H1 (cell line): ENCODE measurements around the gene CCT4. TPM values are rescaled to one million over a fixed set of nuclear protein-coding genes. Genes with fewer than 3 reads are reported as not detected.

Experiments used
- ASH2L ChIP-seq: fragments of 200-600, 300-600 bp; sonication (generic); IDR thresholded peaks from one replicate; pipeline ENCODE4 v1.7.1; 2017; ENCODE audit warnings: low read length
- BACH1 ChIP-seq: IDR thresholded peaks from 2 replicates; pipeline ENCODE4 v1.6.1; 2012; ENCODE audit warnings: low read length, improper control_type of control experiment
- BCL11A ChIP-seq, 2 experiments: IDR thresholded peaks; one replicate each; pipeline ENCODE4 v1.6.1; 2011; ENCODE audit warnings: low read depth in 2 of 2, low read length in 2 of 2, mild to moderate bottlenecking in 2 of 2
- BRCA1 ChIP-seq: IDR thresholded peaks from 2 replicates; pipeline ENCODE4 v1.6.1; 2012; ENCODE audit warnings: low read depth, low read length, improper control_type of control experiment
- HDAC2 ChIP-seq, 2 experiments: fragments of 300-600 bp in 1 of 2; sonication (generic) in 1 of 2; IDR thresholded peaks; 2 replicates each; pipeline ENCODE4 v1.6.1; 2011 to 2012; ENCODE audit warnings: low read depth in 2 of 2, low read length in 2 of 2, mild to moderate bottlenecking in 2 of 2, moderate library complexity in 2 of 2, borderline replicate concordance in 1 of 2, inconsistent platforms in 1 of 2
- JUN ChIP-seq: IDR thresholded peaks from 2 replicates; pipeline ENCODE4 v1.6.1; 2011; ENCODE audit warnings: low read depth, mild to moderate bottlenecking, improper control_type of control experiment, low read length
- POLR2A ChIP-seq, 2 experiments: IDR thresholded peaks; 1 replicate in 1 of 2; 2 replicates in 1 of 2; pipeline ENCODE4 v1.6.1; 2011; ENCODE audit warnings: low read depth in 2 of 2, low read length in 2 of 2, mild to moderate bottlenecking in 2 of 2; ENCODE audit errors: control extremely low read depth in 1 of 2
- POLR2AphosphoS5 ChIP-seq: IDR thresholded peaks from 2 replicates; pipeline ENCODE4 v1.6.1; 2011; ENCODE audit warnings: low read depth, low read length
- SUZ12 ChIP-seq: fragments of 200-600 bp; sonication (generic); IDR thresholded peaks from 2 replicates; pipeline ENCODE4 v1.6.1; 2012; ENCODE audit warnings: mild to moderate bottlenecking, inconsistent platforms, low read length, moderate library complexity, mixed read lengths
- polyA plus RNA-seq, 7 experiments: library from polyadenylated mRNA; depleted of rRNA in 3 of 7; stranded (reverse) in 5 of 7; unstranded in 2 of 7; fragments of >200 nt in 5 of 7; fragments of 200-250 nt in 2 of 7; gene quantifications; 1 replicate in 5 of 7; 2 replicates in 1 of 7; 4 replicates in 1 of 7; pipeline versions ENCODE4 v1.2.1 to v1.2.3, GENCODE V29; 2011 to 2013; ENCODE audit warnings: missing spikeins in 2 of 7, mixed read lengths in 2 of 7
- total RNA-seq: library from RNA; stranded (reverse); fragmentation: NEBNext Ultra II Directional; extraction: Animal tissue kit (Norgen Biotek cat#: 25700); gene quantifications from 2 replicates; pipeline ENCODE4 v1.2.1, GENCODE V29; 2021
- TF ChIP-seq, protein P1 (sequence below): fragments of 300-600 bp; sonication (generic); IDR thresholded peaks from 2 replicates; pipeline ENCODE4 v1.7.1; 2012; ENCODE audit warnings: low read length, moderate library complexity, mild to moderate bottlenecking, inconsistent platforms; ENCODE audit not compliant: insufficient replicate concordance
- TF ChIP-seq, protein P2 (sequence below): IDR thresholded peaks from 2 replicates; pipeline ENCODE4 v1.6.1; 2012; ENCODE audit warnings: inconsistent platforms

Gene CCT4
- total and polyA plus RNA-seq, 2 of the 8 experiments (the other 6 are each of a cell fraction or from before 2014, with no cell fraction given) = 129 to 359 TPM

DNA sequence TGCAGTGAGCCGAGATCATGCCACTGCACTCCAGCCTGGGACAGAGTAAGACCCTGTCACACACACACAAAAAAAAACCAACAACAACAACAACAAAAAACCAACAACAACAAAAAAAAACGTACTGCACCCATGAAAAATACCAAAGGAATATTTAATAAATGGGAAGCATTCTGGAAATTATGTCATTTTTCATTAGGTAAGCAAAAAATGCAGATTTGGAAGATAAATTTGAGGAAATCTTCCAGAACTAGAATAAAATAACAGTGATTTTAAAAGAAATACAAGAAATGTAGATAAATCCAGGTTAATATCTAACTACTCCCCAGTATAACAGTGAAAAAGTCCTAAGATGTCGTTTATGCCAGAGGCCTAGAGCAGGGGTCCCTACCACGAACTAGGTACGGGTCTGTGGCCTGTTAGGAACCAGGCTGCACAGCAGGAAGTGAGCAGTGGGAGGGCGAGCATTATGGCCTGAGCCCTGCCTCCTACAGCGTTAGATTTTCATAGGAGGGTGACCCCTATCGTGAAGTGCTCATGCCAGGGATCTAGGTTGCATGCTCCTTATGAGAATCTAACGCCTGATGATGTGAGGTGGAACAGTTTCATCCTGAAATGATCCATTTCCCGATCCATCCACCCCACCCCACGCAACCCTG is 56.1 kb downstream of the CCT4 start (continued):
- TF ChIP-seq, protein P1, sequence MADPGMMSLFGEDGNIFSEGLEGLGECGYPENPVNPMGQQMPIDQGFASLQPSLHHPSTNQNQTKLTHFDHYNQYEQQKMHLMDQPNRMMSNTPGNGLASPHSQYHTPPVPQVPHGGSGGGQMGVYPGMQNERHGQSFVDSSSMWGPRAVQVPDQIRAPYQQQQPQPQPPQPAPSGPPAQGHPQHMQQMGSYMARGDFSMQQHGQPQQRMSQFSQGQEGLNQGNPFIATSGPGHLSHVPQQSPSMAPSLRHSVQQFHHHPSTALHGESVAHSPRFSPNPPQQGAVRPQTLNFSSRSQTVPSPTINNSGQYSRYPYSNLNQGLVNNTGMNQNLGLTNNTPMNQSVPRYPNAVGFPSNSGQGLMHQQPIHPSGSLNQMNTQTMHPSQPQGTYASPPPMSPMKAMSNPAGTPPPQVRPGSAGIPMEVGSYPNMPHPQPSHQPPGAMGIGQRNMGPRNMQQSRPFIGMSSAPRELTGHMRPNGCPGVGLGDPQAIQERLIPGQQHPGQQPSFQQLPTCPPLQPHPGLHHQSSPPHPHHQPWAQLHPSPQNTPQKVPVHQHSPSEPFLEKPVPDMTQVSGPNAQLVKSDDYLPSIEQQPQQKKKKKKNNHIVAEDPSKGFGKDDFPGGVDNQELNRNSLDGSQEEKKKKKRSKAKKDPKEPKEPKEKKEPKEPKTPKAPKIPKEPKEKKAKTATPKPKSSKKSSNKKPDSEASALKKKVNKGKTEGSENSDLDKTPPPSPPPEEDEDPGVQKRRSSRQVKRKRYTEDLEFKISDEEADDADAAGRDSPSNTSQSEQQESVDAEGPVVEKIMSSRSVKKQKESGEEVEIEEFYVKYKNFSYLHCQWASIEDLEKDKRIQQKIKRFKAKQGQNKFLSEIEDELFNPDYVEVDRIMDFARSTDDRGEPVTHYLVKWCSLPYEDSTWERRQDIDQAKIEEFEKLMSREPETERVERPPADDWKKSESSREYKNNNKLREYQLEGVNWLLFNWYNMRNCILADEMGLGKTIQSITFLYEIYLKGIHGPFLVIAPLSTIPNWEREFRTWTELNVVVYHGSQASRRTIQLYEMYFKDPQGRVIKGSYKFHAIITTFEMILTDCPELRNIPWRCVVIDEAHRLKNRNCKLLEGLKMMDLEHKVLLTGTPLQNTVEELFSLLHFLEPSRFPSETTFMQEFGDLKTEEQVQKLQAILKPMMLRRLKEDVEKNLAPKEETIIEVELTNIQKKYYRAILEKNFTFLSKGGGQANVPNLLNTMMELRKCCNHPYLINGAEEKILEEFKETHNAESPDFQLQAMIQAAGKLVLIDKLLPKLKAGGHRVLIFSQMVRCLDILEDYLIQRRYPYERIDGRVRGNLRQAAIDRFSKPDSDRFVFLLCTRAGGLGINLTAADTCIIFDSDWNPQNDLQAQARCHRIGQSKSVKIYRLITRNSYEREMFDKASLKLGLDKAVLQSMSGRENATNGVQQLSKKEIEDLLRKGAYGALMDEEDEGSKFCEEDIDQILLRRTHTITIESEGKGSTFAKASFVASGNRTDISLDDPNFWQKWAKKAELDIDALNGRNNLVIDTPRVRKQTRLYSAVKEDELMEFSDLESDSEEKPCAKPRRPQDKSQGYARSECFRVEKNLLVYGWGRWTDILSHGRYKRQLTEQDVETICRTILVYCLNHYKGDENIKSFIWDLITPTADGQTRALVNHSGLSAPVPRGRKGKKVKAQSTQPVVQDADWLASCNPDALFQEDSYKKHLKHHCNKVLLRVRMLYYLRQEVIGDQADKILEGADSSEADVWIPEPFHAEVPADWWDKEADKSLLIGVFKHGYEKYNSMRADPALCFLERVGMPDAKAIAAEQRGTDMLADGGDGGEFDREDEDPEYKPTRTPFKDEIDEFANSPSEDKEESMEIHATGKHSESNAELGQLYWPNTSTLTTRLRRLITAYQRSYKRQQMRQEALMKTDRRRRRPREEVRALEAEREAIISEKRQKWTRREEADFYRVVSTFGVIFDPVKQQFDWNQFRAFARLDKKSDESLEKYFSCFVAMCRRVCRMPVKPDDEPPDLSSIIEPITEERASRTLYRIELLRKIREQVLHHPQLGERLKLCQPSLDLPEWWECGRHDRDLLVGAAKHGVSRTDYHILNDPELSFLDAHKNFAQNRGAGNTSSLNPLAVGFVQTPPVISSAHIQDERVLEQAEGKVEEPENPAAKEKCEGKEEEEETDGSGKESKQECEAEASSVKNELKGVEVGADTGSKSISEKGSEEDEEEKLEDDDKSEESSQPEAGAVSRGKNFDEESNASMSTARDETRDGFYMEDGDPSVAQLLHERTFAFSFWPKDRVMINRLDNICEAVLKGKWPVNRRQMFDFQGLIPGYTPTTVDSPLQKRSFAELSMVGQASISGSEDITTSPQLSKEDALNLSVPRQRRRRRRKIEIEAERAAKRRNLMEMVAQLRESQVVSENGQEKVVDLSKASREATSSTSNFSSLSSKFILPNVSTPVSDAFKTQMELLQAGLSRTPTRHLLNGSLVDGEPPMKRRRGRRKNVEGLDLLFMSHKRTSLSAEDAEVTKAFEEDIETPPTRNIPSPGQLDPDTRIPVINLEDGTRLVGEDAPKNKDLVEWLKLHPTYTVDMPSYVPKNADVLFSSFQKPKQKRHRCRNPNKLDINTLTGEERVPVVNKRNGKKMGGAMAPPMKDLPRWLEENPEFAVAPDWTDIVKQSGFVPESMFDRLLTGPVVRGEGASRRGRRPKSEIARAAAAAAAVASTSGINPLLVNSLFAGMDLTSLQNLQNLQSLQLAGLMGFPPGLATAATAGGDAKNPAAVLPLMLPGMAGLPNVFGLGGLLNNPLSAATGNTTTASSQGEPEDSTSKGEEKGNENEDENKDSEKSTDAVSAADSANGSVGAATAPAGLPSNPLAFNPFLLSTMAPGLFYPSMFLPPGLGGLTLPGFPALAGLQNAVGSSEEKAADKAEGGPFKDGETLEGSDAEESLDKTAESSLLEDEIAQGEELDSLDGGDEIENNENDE = no peak
- TF ChIP-seq ASH2L = no peak
- no peak for TF ChIP-seq BACH1
- TF ChIP-seq BRCA1 = no peak
- TF ChIP-seq JUN = no peak
- TF ChIP-seq HDAC2 (IDR thresholded peaks at IDR 0.05; ENCODE audit: borderline replicate concordance in 1 of 2, low read depth in 2 of 2, low read length in 2 of 2) = no peak
- TF ChIP-seq BCL11A (IDR thresholded peaks at IDR 0.05; ENCODE audit: low read depth in 2 of 2, low read length in 2 of 2) = no peak
- no peak for TF ChIP-seq POLR2A (IDR thresholded peaks at IDR 0.05; ENCODE audit: control extremely low read depth in 1 of 2, low read depth in 2 of 2, low read length in 2 of 2)
- TF ChIP-seq, protein P2, sequence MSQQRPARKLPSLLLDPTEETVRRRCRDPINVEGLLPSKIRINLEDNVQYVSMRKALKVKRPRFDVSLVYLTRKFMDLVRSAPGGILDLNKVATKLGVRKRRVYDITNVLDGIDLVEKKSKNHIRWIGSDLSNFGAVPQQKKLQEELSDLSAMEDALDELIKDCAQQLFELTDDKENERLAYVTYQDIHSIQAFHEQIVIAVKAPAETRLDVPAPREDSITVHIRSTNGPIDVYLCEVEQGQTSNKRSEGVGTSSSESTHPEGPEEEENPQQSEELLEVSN = no peak
- no peak for TF ChIP-seq SUZ12
- TF ChIP-seq POLR2AphosphoS5 = no peak
